ENCODE data around the gene SIDT1. TPM values are rescaled to one million over a fixed set of nuclear protein-coding genes. Genes with fewer than 3 reads are reported as not detected.

Gene SIDT1
- total RNA-seq, 2 experiments from 2014 or later: 48.3 to 50.6 TPM

GRCh38 chr3:113555138-113555537, 22.8 kb downstream of the SIDT1 start:
- peaks cover 14% of the 10 kb centered on the region for H3K36me3 Mint-ChIP-seq
- no peak for DNase-seq
- H3K4me1 Mint-ChIP-seq: peaks cover 15% of the 10 kb centered on the region
- no peak for ATAC-seq (ENCODE audit: low read depth)
- POLR2A ChIA-PET: interaction anchor here (0.6 kb wide), 1 partner anchor 109 kb away, joined by 3 read pairs; no protein-coding TSS in a partner anchor
- H3K27me3 Mint-ChIP-seq: no peaks in the 10 kb centered on the region
- H3K4me3 Mint-ChIP-seq: no peak overlapping the region
- H3K27ac Mint-ChIP-seq: no peak overlapping the region
- H3K9me3 Mint-ChIP-seq: no peaks in the 10 kb centered on the region

GRCh38 chr3:113556316-113556945, 24.1 kb downstream of the SIDT1 start:
- H3K27ac Mint-ChIP-seq: no peak overlapping the region
- ATAC-seq (ENCODE audit: low read depth) (no peak), DNase-seq (no peak)
- H3K9me3 Mint-ChIP-seq: no peaks in the 10 kb centered on the region
- H3K4me1 Mint-ChIP-seq: peaks cover 17% of the 10 kb centered on the region
- H3K27me3 Mint-ChIP-seq: no peaks in the 10 kb centered on the region
- POLR2A ChIA-PET: no interaction called here
- no peak overlapping the region for H3K4me3 Mint-ChIP-seq
- H3K36me3 Mint-ChIP-seq: peaks cover 15% of the 10 kb centered on the region

DNA sequence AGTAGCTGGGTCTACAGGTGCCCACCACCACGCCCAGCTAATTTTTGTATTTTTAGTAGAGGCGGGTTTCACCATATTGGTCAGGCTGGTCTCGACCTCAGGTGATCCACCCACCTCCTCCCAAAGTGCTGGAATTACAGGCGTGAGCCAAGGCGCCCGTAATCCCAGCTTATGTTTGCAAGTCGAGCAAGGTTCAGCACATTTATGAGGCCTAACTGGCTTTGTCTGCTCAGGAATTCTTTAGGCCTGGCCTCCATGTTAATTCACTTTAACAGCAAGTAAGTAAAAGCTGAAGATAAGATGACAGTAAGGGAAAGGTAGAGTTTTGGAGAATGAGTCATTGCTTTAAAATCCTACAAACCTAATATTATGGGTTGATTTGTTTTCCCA, 24.6 kb downstream of the SIDT1 start:
- DNase-seq (no peak), ATAC-seq (ENCODE audit: low read depth) (no peak)
- Mint-ChIP-seq H3K9me3 (no peaks in the 10 kb centered on the region), H3K36me3 (peaks cover 15% of the 10 kb centered on the region), H3K27me3 (no peaks in the 10 kb centered on the region), H3K27ac (no peak overlapping the region), H3K4me1 (peaks cover 18% of the 10 kb centered on the region), H3K4me3 (no peak overlapping the region)
- POLR2A ChIA-PET: no interaction called here

DNA sequence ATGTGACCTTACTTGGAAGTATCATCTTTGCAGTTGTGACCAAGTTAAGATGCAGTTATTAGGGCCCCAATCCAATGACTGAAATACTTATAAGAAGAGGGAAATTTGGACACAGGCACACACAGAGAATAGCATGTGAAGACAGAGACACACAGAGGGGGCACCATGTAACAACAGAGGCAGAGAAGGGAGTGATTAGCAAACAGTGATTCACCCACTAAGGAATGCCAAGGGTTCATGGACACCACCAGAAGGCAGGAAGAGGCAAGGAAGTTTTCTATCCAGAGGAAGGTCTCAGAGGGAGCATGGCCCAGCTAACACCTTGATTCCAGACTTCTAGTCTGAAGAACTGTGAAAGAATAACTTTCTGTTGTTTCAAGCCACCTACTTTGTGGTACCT, 25.0 kb downstream of the SIDT1 start:
- Mint-ChIP-seq H3K27ac (no peak overlapping the region), H3K4me1 (peaks cover 15% of the 10 kb centered on the region), H3K4me3 (no peak overlapping the region), H3K36me3 (peaks cover 13% of the 10 kb centered on the region), H3K27me3 (no peaks in the 10 kb centered on the region), H3K9me3 (no peaks in the 10 kb centered on the region)
- DNase-seq: no peak
- no peak for ATAC-seq (ENCODE audit: low read depth)
- POLR2A ChIA-PET: no interaction called here

DNA sequence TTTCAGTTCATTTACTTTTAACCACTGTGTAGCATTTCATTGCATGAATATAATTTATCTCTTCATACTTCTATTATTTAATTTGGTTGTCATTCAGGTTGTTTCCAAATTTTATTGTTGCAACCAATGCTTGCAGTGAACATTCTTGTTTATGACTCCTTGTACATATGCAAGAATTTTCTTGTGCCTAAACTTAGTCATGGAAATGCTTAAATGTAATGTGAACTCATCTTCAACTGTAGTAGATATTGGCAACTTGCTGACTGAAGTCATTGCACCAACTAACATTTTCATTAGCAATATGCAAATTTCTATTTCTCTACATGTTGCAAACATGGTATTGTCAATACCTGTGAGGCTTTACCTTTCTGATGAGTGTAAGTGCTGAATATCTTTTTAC, 26.7 kb downstream of the SIDT1 start:
- H3K4me1 Mint-ChIP-seq: peaks cover 17% of the 10 kb centered on the region
- DNase-seq (no peak), ATAC-seq (ENCODE audit: low read depth) (no peak)
- POLR2A ChIA-PET: no interaction called here
- H3K36me3 Mint-ChIP-seq: peaks cover 13% of the 10 kb centered on the region
- H3K4me3 Mint-ChIP-seq: no peak overlapping the region
- no peaks in the 10 kb centered on the region for H3K27me3 Mint-ChIP-seq
- no peak overlapping the region for H3K27ac Mint-ChIP-seq
- no peaks in the 10 kb centered on the region for H3K9me3 Mint-ChIP-seq

DNA sequence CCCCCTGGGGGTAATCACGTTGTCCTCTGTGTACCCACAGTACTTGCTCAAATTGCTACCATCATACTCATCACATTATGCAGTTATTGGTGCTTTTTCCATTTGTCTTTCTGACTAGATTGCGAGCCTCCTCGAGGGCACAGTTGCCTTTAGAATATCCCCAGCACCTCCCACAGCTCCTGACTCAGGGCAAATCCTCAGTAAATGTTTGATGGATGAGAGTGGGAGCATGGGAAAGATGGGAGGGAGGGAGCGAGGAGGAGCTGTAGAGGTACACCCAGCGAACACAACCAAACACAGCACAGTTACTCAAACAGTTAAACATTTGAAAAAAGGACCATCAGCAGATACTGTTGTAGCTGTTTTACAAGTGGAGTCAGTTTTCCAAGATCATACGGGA, 27.9 kb downstream of the SIDT1 start:
- no peak overlapping the region for H3K27ac Mint-ChIP-seq

GRCh38 chr3:113560831-113561623, 28.7 kb downstream of the SIDT1 start:
- DNase-seq (no peak), ATAC-seq (ENCODE audit: low read depth) (no peak)
- Mint-ChIP-seq H3K36me3 (peaks cover 6% of the 10 kb centered on the region), H3K4me1 (peaks cover 15% of the 10 kb centered on the region), H3K9me3 (no peaks in the 10 kb centered on the region), H3K27ac (no peak overlapping the region), H3K4me3 (no peak overlapping the region), H3K27me3 (no peaks in the 10 kb centered on the region)
- POLR2A ChIA-PET: interaction anchor here (1.6 kb wide), 1 partner anchor 28 kb away, joined by 4 read pairs; no protein-coding TSS in a partner anchor

More for the DNA sequence above, 27.9 kb downstream of the SIDT1 start:
- H3K9me3 Mint-ChIP-seq: no peaks in the 10 kb centered on the region
- H3K36me3 Mint-ChIP-seq: peaks cover 8% of the 10 kb centered on the region
- H3K4me1 Mint-ChIP-seq: peaks cover 15% of the 10 kb centered on the region
- DNase-seq: no peak
- POLR2A ChIA-PET: interaction anchor here (1.0 to 1.6 kb wide), 2 partner anchors 27 to 45 kb away, joined by 3 to 4 read pairs; partner anchors contain the start of gene SPICE1
- no peaks in the 10 kb centered on the region for H3K27me3 Mint-ChIP-seq
- no peak overlapping the region for H3K4me3 Mint-ChIP-seq
- no peak for ATAC-seq (ENCODE audit: low read depth)

DNA sequence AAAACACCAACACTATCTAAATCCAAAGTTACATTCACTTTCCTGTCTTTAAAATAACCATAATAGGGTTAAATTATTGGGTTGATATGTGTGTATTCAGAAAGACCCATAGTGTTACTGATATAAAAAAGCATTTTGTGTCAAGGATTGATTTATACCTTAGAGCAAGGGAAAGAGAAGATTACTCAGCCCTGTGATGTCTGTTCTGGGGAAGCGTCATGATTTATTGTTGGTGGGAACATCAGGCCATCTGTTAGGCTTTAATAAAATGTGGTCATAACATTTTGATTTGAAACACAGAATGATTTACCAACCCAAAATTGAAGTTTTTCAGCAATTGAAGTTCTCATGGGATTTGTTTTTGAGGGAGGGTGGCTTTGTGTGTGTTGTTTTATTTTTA, 33.2 kb downstream of the SIDT1 start:
- Mint-ChIP-seq H3K9me3 (no peaks in the 10 kb centered on the region), H3K4me3 (no peak overlapping the region), H3K36me3 (peaks cover 14% of the 10 kb centered on the region), H3K27me3 (no peaks in the 10 kb centered on the region), H3K27ac (no peak overlapping the region), H3K4me1 (peaks cover 6% of the 10 kb centered on the region)
- DNase-seq (no peak), ATAC-seq (ENCODE audit: low read depth) (no peak)
- POLR2A ChIA-PET: no interaction called here

DNA sequence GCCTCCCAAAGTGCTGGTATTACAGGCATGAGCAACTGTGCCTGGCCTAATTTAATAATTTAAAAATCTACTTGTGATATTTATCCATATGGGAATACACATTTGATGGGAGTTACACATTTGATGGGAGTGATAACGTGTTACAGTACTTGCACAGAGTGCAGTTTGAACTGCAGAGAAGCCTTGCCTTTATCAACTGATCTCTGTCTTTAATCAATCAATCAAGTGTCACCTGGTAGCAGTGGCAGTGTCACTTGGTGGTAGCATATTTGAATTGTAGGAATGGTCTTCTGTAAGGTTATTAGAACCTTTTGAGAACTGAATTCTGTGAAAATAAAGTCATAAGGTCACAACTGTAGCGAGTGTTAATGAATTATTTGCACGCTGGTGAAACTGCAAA, 37.8 kb downstream of the SIDT1 start:
- Mint-ChIP-seq H3K27me3 (no peaks in the 10 kb centered on the region), H3K27ac (no peak overlapping the region), H3K4me3 (no peak overlapping the region), H3K4me1 (no peaks in the 10 kb centered on the region), H3K36me3 (peaks cover 13% of the 10 kb centered on the region), H3K9me3 (no peaks in the 10 kb centered on the region)
- ATAC-seq (ENCODE audit: low read depth) (no peak), DNase-seq (no peak)
- POLR2A ChIA-PET: no interaction called here

- no peak for DNase-seq
- Mint-ChIP-seq H3K4me3 (no peak overlapping the region), H3K9me3 (no peaks in the 10 kb centered on the region), H3K36me3 (peaks cover 13% of the 10 kb centered on the region), H3K4me1 (no peaks in the 10 kb centered on the region), H3K27ac (no peak overlapping the region), H3K27me3 (no peaks in the 10 kb centered on the region)
- no peak for ATAC-seq (ENCODE audit: low read depth)
- POLR2A ChIA-PET: no interaction called here
Measured at GRCh38 chr3:113571360-113571759, 39.0 kb downstream of the SIDT1 start.

DNA sequence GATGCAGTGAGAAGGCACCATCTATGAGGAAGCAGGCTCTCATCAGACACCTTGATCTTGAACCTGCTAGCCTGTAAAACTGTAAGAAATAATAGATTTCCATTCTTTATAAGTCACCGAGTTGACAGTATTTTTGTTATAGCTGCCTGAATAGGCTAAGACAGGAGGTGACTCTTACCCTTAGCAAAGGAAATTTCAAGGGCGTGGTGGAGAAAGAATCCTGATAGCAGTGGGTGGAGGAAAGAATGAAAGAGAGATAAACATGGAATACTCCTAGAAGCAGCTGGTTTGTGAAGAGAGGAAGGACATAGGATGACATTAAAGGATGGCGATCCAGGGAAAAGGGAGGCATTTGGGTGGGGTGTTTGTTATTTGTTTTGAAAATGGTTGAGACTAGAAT, 41.4 kb downstream of the SIDT1 start:
- peaks cover 3% of the 10 kb centered on the region for H3K4me1 Mint-ChIP-seq
- no peak overlapping the region for H3K27ac Mint-ChIP-seq

GRCh38 chr3:113574213-113574612, 41.9 kb downstream of the SIDT1 start:
- H3K27ac Mint-ChIP-seq: no peak overlapping the region
- H3K4me1 Mint-ChIP-seq: peaks cover 3% of the 10 kb centered on the region
- H3K27me3 Mint-ChIP-seq: no peaks in the 10 kb centered on the region
- no peak overlapping the region for H3K4me3 Mint-ChIP-seq
- no peaks in the 10 kb centered on the region for H3K9me3 Mint-ChIP-seq
- ATAC-seq (ENCODE audit: low read depth): no peak
- DNase-seq: no peak
- H3K36me3 Mint-ChIP-seq: peaks cover 8% of the 10 kb centered on the region
- POLR2A ChIA-PET: no interaction called here

More for the DNA sequence above, 41.4 kb downstream of the SIDT1 start:
- ATAC-seq (ENCODE audit: low read depth) (no peak), DNase-seq (no peak)
- no peaks in the 10 kb centered on the region for H3K9me3 Mint-ChIP-seq
- H3K36me3 Mint-ChIP-seq: peaks cover 8% of the 10 kb centered on the region
- H3K4me3 Mint-ChIP-seq: no peak overlapping the region
- H3K27me3 Mint-ChIP-seq: no peaks in the 10 kb centered on the region
- POLR2A ChIA-PET: no interaction called here

GRCh38 chr3:113575206-113575605, 42.9 kb downstream of the SIDT1 start:
- no peaks in the 10 kb centered on the region for H3K9me3 Mint-ChIP-seq
- DNase-seq (no peak), ATAC-seq (ENCODE audit: low read depth) (no peak)
- H3K27me3 Mint-ChIP-seq: no peaks in the 10 kb centered on the region
- POLR2A ChIA-PET: no interaction called here
- H3K27ac Mint-ChIP-seq: no peak overlapping the region
- no peak overlapping the region for H3K4me3 Mint-ChIP-seq
- H3K4me1 Mint-ChIP-seq: peaks cover 3% of the 10 kb centered on the region
- H3K36me3 Mint-ChIP-seq: peaks cover 6% of the 10 kb centered on the region

DNA sequence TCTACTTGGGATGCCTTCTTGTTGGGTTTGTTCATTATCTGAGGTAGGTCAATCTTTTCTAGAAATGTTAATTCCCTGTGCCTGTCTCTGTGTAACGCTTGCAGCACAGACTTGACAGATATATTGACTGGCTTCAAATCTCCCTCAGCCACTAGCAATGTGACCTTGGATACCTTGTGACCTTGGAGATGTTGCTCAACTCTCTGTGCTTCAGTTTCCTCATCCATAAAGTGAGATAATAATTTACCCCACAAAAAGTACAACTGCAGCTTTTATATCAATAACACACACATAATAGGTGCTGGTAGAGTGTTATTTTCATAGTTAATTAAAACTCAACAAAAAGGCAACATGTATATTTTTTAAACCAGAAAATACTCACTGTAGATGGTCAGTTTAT, 52.9 kb downstream of the SIDT1 start:
- no peaks in the 10 kb centered on the region for H3K4me1 Mint-ChIP-seq
- H3K36me3 Mint-ChIP-seq: peaks cover 27% of the 10 kb centered on the region
- POLR2A ChIA-PET: no interaction called here
- no peak overlapping the region for H3K4me3 Mint-ChIP-seq
- no peaks in the 10 kb centered on the region for H3K9me3 Mint-ChIP-seq
- H3K27me3 Mint-ChIP-seq: no peaks in the 10 kb centered on the region
- DNase-seq (no peak), ATAC-seq (ENCODE audit: low read depth) (no peak)
- no peak overlapping the region for H3K27ac Mint-ChIP-seq
